GM12875 (cell line): ENCODE measurements around the gene SEC63.

ENCODE experiments used
- H3K4me3 ChIP-seq: one replicate; pipeline ENCODE4 v1.5.1; 2011; ENCODE audit warnings: low read depth, low read length, control low read depth
- CTCF ChIP-seq: IDR thresholded peaks from 2 replicates; pipeline ENCODE4 v1.5.1; 2011; ENCODE audit warnings: low read depth, mild to moderate bottlenecking, control low read depth, inconsistent platforms, low read length, moderate library complexity, borderline replicate concordance; ENCODE audit not compliant: insufficient read depth

SEC63 gene

GRCh38 chr6:107847844-107848802, 109.9 kb downstream of the SEC63 start:
- peak overlapping the region; percentile 31 for H3K4me3 ChIP-seq
- TF ChIP-seq CTCF = peak; percentile 90

DNA sequence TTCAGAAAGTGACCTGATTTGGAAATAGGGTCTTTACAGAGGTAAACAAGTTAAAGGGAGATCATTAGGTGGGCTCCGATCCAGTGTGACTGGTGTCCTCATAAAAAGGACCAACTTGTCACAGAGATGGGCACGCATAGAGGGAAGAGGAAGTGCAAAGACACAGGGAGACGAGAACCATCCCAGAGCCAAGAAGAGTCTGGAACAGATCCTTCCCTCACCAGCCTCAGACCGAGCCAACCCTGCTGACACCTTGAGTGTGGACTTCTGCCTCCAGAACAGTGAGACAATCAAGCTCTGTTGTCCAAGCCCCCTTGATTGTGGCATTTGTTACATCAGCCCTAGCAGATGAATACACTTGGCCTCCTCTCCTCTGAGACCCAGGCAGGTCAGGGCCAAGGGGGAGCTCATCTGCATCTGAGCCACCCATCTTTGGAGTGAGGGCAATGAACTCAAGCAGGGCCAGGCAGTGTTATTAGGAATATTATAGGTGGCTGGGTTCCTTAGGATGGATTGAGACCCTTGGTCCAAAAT, 111.7 kb downstream of the SEC63 start:
- TF ChIP-seq CTCF = no peak

GRCh38 chr6:107845777-107846176, 112.2 kb downstream of the SEC63 start:
- no peak overlapping the region for H3K4me3 ChIP-seq
- TF ChIP-seq CTCF = no peak

More for the DNA sequence above, 111.7 kb downstream of the SEC63 start:
- H3K4me3 ChIP-seq = no peak overlapping the region

GRCh38 chr6:107843400-107843799, 114.6 kb downstream of the SEC63 start:
- no peak for TF ChIP-seq CTCF
- no peak overlapping the region for H3K4me3 ChIP-seq

- no peak for TF ChIP-seq CTCF
- no peak overlapping the region for H3K4me3 ChIP-seq
Measured at GRCh38 chr6:107841275-107841670, 116.7 kb downstream of the SEC63 start.

DNA sequence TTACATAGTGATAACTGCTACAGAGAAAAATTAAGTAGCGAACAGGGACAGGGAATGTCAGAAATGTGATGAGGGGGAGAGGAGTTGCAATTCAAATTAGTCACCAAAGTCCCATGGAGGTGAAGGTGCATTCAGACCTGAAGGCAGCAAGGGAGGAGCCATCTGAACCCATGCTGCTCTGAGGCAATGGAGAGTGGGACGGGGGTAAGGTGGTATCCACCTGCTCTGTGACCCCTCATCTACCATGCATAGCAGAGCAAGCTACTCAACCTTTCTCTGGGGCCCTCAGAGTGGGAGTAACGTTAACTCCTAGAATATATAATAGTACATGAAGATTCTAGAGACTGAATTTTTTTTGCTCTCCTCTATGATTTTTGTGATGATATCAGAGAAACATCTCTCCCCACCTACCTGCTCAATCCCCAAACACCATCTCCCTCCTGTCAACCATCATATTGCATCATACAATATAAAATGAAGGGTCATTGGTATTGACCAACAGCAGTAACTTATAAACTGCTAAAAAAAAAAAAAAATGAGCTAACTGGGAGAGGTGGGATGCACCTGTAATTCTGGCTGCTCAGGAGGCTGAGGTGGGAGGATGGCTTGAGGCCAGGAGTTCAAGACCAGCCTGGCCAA, 117.3 kb downstream of the SEC63 start:
- TF ChIP-seq CTCF = no peak
- no peak overlapping the region for H3K4me3 ChIP-seq

DNA sequence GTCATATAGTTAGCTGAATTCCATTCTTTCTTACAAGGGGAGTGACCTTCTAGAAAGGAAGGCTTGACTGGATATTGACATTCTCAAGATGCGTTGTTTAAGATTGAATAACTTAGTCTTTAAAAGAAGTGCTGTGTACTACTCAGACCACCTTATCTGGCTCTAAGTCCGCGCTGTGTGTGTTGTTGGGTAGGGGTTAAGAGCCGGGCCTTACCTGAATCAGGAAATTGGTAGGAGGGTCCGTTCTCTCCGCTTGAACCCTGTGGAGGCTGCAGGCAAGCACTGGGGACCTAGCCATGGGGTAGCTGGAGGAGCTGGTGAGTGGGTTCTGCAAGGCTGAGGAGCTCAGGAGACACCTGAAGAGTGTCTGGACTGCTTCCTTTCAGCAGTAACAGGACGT, 124.9 kb downstream of the SEC63 start:
- no peak overlapping the region for H3K4me3 ChIP-seq
- TF ChIP-seq CTCF = no peak
